HT-29 (cell line): Measurements from ENCODE around the gene UBE2E2. TPM values are rescaled to one million over a fixed set of nuclear protein-coding genes. Genes with fewer than 3 reads are reported as not detected.
A peak's percentile ranks its signal among the peaks of the same experiment; 100 is the strongest.

ENCODE experiments used
- DNase-seq: peaks from one replicate; pipeline ENCODE4 v3.0.0-alpha.2; 2015; ENCODE audit warnings: low spot score
- total RNA-seq: library from RNA; depleted of rRNA; stranded (reverse); fragments of >200 nt; shearing (Covaris generic); gene quantifications from 2 replicates; pipeline ENCODE4 v1.2.3, GENCODE V29; 2014

The UBE2E2 gene
- total RNA-seq, 1 experiment from 2014 or later = 8.2 TPM

GRCh38 chr3:23193831-23194230, 9.3 kb upstream of the UBE2E2 start:
- DNase-seq = no peak

- DNase-seq = no peak
These were observed 4.3 kb upstream of the UBE2E2 start for GRCh38 chr3:23198801-23199200.

- no peak for DNase-seq
These were observed 3.5 kb upstream of the UBE2E2 start for GRCh38 chr3:23199649-23200048.

GRCh38 chr3:23201154-23201838, 1.8 kb upstream of the UBE2E2 start:
- DNase-seq = no peak

GRCh38 chr3:23202203-23202920, 765 bp upstream of the UBE2E2 start:
- peak; percentile 9 for DNase-seq

GRCh38 chr3:23203708-23204330, 692 bp downstream of the UBE2E2 start:
- DNase-seq = peak; percentile 6

GRCh38 chr3:23206366-23206765, 3.2 kb downstream of the UBE2E2 start:
- DNase-seq = no peak

GRCh38 chr3:23209103-23209502, 6.0 kb downstream of the UBE2E2 start:
- DNase-seq = no peak

- no peak for DNase-seq
These were observed 6.8 kb downstream of the UBE2E2 start for GRCh38 chr3:23209747-23210487.

GRCh38 chr3:23213813-23214212, 10.7 kb downstream of the UBE2E2 start:
- no peak for DNase-seq

GRCh38 chr3:23217872-23218554, 14.9 kb downstream of the UBE2E2 start:
- no peak for DNase-seq

- DNase-seq = peak; percentile 14
These were observed 16.0 kb downstream of the UBE2E2 start for GRCh38 chr3:23219117-23219516.

- no peak for DNase-seq
These were observed 16.4 kb downstream of the UBE2E2 start for GRCh38 chr3:23219552-23219951.

- no peak for DNase-seq
These were observed 18.0 kb downstream of the UBE2E2 start for GRCh38 chr3:23221136-23221535.

GRCh38 chr3:23232016-23232415, 28.9 kb downstream of the UBE2E2 start:
- no peak for DNase-seq

GRCh38 chr3:23232854-23233253, 29.7 kb downstream of the UBE2E2 start:
- DNase-seq = no peak

- DNase-seq = no peak
These were observed 32.1 kb downstream of the UBE2E2 start for GRCh38 chr3:23235264-23235663.

- DNase-seq = no peak
These were observed 33.8 kb downstream of the UBE2E2 start for GRCh38 chr3:23236890-23237289.

- DNase-seq = no peak
These were observed 35.0 kb downstream of the UBE2E2 start for GRCh38 chr3:23238156-23238555.

GRCh38 chr3:23238578-23238977, 35.5 kb downstream of the UBE2E2 start:
- DNase-seq = no peak
